Upper lobe of left lung (tissue), 4 donors: ENCODE data around the gene MCF2L.

Source experiments
- CTCF ChIP-seq, 6 experiments: fragments of 450-650 bp in 4 of 6; fragments of 200-600 bp in 2 of 6; sonication (generic) in 2 of 6; IDR thresholded peaks; one replicate each; pipeline ENCODE4 v1.5.1; 2016 to 2019; ENCODE audit warnings: antibody characterized with exemption in 6 of 6
- EP300 ChIP-seq, 4 donors: sonication (generic); formaldehyde crosslinking; IDR thresholded peaks; one replicate each; pipeline ENCODE4 v1.5.1; 2017; ENCODE audit warnings: antibody characterized with exemption in 4 of 4, control low read depth in 2 of 4
- POLR2A ChIP-seq, 4 donors: fragments of 450-650 bp; IDR thresholded peaks; one replicate each; pipeline ENCODE4 v1.5.1; 2016 to 2017; ENCODE audit warnings: antibody characterized with exemption in 4 of 4, mild to moderate bottlenecking in 2 of 4

- TF ChIP-seq CTCF (IDR thresholded peaks at IDR 0.05) = no peak
- TF ChIP-seq POLR2A (IDR thresholded peaks at IDR 0.05) = no peak
- no peak for TF ChIP-seq EP300 (IDR thresholded peaks at IDR 0.05)
These were observed 171.9 kb downstream of the MCF2L start for GRCh38 chr13:113140677-113141600.
